IMR-90 (cell line): Measurements from ENCODE around the gene MAGED2.

Source experiments
- BHLHE40 ChIP-seq: fragments of 150-350 bp; IDR thresholded peaks from 2 replicates; pipeline ENCODE4 v1.6.1; 2016; ENCODE audit warnings: mild to moderate bottlenecking, low read depth, low read length
- CTCF ChIP-seq: conservative IDR thresholded peaks from 2 replicates; pipeline ENCODE4 v1.5.1; 2012; ENCODE audit warnings: mild to moderate bottlenecking, low read depth, low read length, improper control_type of control experiment
- FOS ChIP-seq: fragments of 150-350 bp; IDR thresholded peaks from 2 replicates; pipeline ENCODE4 v1.6.1; 2016; ENCODE audit warnings: low read depth, low read length
- MAZ ChIP-seq: IDR thresholded peaks from 2 replicates; pipeline ENCODE4 v1.6.1; 2012; ENCODE audit warnings: low read depth, mild to moderate bottlenecking, low read length, improper control_type of control experiment, moderate library complexity, borderline replicate concordance
- MXI1 ChIP-seq: IDR thresholded peaks from 2 replicates; pipeline ENCODE4 v1.6.1; 2012; ENCODE audit warnings: low read depth, mild to moderate bottlenecking, low read length, moderate library complexity, borderline replicate concordance
- POLR2A ChIP-seq: IDR thresholded peaks from 2 replicates; pipeline ENCODE4 v1.6.1; 2012; ENCODE audit warnings: mild to moderate bottlenecking, low read depth, low read length
- RAD21 ChIP-seq: IDR thresholded peaks from 2 replicates; pipeline ENCODE4 v1.6.1; 2012; ENCODE audit warnings: low read length, improper control_type of control experiment
- RCOR1 ChIP-seq: IDR thresholded peaks from 2 replicates; pipeline ENCODE4 v1.6.1; 2012; ENCODE audit warnings: mild to moderate bottlenecking, low read length, improper control_type of control experiment; ENCODE audit not compliant: insufficient replicate concordance
- RFX5 ChIP-seq: IDR thresholded peaks from 2 replicates; pipeline ENCODE4 v1.8.0; 2012; ENCODE audit warnings: low read depth, mild to moderate bottlenecking, low read length, moderate library complexity
- SMC3 ChIP-seq: fragments of 150-350 bp; IDR thresholded peaks from 2 replicates; pipeline ENCODE4 v1.6.1; 2016; ENCODE audit warnings: low read depth, mild to moderate bottlenecking, antibody characterized with exemption, low read length, moderate library complexity
- TF ChIP-seq, protein P1 (sequence below): fragments of 150-350 bp; IDR thresholded peaks from 2 replicates; pipeline ENCODE4 v1.6.1; 2016; ENCODE audit warnings: low read depth, mild to moderate bottlenecking, low read length, moderate library complexity, borderline replicate concordance

DNA sequence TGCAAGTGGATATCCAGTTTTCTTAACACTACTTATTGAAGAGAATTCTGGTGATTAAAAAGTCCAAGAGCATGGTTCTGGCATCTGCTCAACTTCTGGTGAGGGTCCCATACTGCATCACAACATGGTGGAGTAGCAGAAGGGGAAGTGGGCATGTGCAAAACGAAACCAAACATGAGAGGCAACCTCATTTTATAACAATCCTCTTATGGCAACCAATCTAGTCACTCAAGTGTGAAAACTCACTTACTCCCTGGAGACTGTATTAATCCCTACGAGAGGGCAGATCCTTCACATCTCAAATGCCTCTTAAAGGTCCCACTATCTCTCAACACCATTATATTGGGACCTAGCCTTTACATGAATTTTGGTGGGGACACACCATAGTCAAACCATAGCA lies 57.7 kb downstream of the MAGED2 start:
- no peak for TF ChIP-seq POLR2A
- no peak for TF ChIP-seq CTCF
- no peak for TF ChIP-seq RAD21
- TF ChIP-seq RFX5 = no peak
- no peak for TF ChIP-seq FOS
- no peak for TF ChIP-seq RCOR1
- no peak for TF ChIP-seq MXI1
- no peak for TF ChIP-seq MAZ
- TF ChIP-seq BHLHE40 = no peak
- TF ChIP-seq, protein P1, sequence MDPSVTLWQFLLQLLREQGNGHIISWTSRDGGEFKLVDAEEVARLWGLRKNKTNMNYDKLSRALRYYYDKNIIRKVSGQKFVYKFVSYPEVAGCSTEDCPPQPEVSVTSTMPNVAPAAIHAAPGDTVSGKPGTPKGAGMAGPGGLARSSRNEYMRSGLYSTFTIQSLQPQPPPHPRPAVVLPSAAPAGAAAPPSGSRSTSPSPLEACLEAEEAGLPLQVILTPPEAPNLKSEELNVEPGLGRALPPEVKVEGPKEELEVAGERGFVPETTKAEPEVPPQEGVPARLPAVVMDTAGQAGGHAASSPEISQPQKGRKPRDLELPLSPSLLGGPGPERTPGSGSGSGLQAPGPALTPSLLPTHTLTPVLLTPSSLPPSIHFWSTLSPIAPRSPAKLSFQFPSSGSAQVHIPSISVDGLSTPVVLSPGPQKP = no peak
- no peak for TF ChIP-seq SMC3
